ENCODE measurements around the gene SOX6. TPM values are rescaled to one million over a fixed set of nuclear protein-coding genes. Genes with fewer than 3 reads are reported as not detected.

Gene SOX6
- total RNA-seq, 2 experiments from 2014 or later, result 0.36 TPM; not detected in 1

- Mint-ChIP-seq H3K4me1 (ENCODE audit: low read depth) (no peaks in the 10 kb centered on the region), H3K27me3 (no peaks in the 10 kb centered on the region), H3K4me3 (no peak overlapping the region), H3K27ac (no peak overlapping the region), H3K9me3 (no peaks in the 10 kb centered on the region), H3K36me3 (ENCODE audit: low read depth) (no peaks in the 10 kb centered on the region)
- no peak for TF ChIP-seq CTCF (IDR thresholded peaks at IDR 0.05)
- ATAC-seq, result no peak
- intact Hi-C loops (cut with micrococcal nuclease), result no loop called here
- ChIA-PET POLR2A (no interaction called here), CTCF (no interaction called here)
- DNase-seq, result no peak
Observed at GRCh38 chr11:16364254-16364653, 7.9 kb upstream of the SOX6 start.

- Mint-ChIP-seq H3K4me1 (ENCODE audit: low read depth) (no peaks in the 10 kb centered on the region), H3K4me3 (no peak overlapping the region), H3K36me3 (ENCODE audit: low read depth) (no peaks in the 10 kb centered on the region), H3K9me3 (no peaks in the 10 kb centered on the region), H3K27ac (no peak overlapping the region), H3K27me3 (no peaks in the 10 kb centered on the region)
- intact Hi-C loops (cut with micrococcal nuclease), result no loop called here
- CTCF ChIA-PET, result no interaction called here
- no peak for ATAC-seq
- POLR2A ChIA-PET, result no interaction called here
- DNase-seq, result no peak
- TF ChIP-seq CTCF (IDR thresholded peaks at IDR 0.05), result no peak
Observed at GRCh38 chr11:16363706-16364105, 7.4 kb upstream of the SOX6 start.

- ChIA-PET CTCF (no interaction called here), POLR2A (no interaction called here)
- Mint-ChIP-seq H3K4me1 (ENCODE audit: low read depth) (no peaks in the 10 kb centered on the region), H3K27ac (no peak overlapping the region), H3K4me3 (no peak overlapping the region), H3K27me3 (no peaks in the 10 kb centered on the region), H3K9me3 (no peaks in the 10 kb centered on the region), H3K36me3 (ENCODE audit: low read depth) (no peaks in the 10 kb centered on the region)
- TF ChIP-seq CTCF (IDR thresholded peaks at IDR 0.05), result no peak
- no peak for DNase-seq
- intact Hi-C loops (cut with micrococcal nuclease), result no loop called here
- ATAC-seq, result no peak
Observed at GRCh38 chr11:16361108-16361865, 4.9 kb upstream of the SOX6 start.

GRCh38 chr11:16359369-16359768, 3.0 kb upstream of the SOX6 start:
- ChIA-PET POLR2A (no interaction called here), CTCF (no interaction called here)

GRCh38 chr11:16358726-16359125, 2.4 kb upstream of the SOX6 start:
- Mint-ChIP-seq H3K4me3 (no peak overlapping the region), H3K9me3 (no peaks in the 10 kb centered on the region), H3K36me3 (ENCODE audit: low read depth) (no peaks in the 10 kb centered on the region), H3K4me1 (ENCODE audit: low read depth) (no peaks in the 10 kb centered on the region), H3K27me3 (no peaks in the 10 kb centered on the region), H3K27ac (no peak overlapping the region)
- no peak for TF ChIP-seq CTCF (IDR thresholded peaks at IDR 0.05)
- intact Hi-C loops (cut with micrococcal nuclease), result no loop called here
- ChIA-PET CTCF (no interaction called here), POLR2A (no interaction called here)
- DNase-seq, result no peak
- ATAC-seq, result no peak

More at GRCh38 chr11:16359369-16359768, 3.0 kb upstream of the SOX6 start:
- Mint-ChIP-seq H3K9me3 (no peaks in the 10 kb centered on the region), H3K4me3 (no peak overlapping the region), H3K27me3 (no peaks in the 10 kb centered on the region), H3K36me3 (ENCODE audit: low read depth) (no peaks in the 10 kb centered on the region), H3K27ac (no peak overlapping the region), H3K4me1 (ENCODE audit: low read depth) (no peaks in the 10 kb centered on the region)
- TF ChIP-seq CTCF (IDR thresholded peaks at IDR 0.05), result no peak
- ATAC-seq (no peak), DNase-seq (no peak)
- intact Hi-C loops (cut with micrococcal nuclease), result no loop called here
